ENCODE measurements around the gene MACROD2.

MACROD2 gene

DNA sequence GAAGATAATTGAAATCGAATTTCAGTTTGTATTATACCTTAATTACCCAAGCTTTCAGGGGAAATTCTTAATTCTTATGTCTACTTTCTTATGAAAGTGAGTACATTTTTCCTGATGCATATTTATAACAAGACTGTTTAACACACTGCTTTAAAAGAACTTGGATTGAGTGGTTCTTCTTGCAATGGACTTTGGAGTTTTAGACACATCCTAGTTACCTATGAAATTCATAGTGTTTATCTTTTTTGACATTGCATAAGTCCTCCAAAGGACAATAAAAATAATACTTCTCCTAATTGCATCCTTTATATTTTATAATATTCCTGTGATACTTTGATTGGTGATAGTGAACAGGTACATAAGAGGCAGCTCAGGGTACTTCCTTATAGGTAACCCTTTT lies 737.7 kb downstream of the MACROD2 start:
- H3K4me3 ChIP-seq (ENCODE audit: low read length): no peak overlapping the region
- no peak for TF ChIP-seq ZNF274 (IDR thresholded peaks at IDR 0.05; ENCODE audit: low read depth, low read length)

DNA sequence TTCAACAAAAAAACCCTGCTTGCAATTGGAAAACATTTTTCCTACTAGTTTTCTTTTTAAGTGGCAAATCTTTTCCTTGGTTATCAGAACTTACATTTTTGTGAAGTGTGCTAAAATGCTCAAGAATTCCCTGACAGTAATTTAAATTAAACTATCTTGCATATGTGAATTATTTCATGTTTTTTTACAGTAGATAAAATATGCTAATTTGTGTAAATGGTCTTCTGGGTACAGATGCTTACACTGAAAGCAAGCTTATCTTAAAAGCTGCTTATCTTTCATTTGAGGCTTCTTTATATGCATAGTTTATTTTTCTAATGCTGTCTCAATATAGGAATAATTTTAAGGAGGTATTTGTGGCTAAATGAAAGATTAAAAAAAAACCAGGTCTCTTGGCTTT lies 745.1 kb downstream of the MACROD2 start:
- no peak for TF ChIP-seq ZNF274 (IDR thresholded peaks at IDR 0.05; ENCODE audit: low read depth, low read length)
- H3K4me3 ChIP-seq (ENCODE audit: low read length): no peak overlapping the region

DNA sequence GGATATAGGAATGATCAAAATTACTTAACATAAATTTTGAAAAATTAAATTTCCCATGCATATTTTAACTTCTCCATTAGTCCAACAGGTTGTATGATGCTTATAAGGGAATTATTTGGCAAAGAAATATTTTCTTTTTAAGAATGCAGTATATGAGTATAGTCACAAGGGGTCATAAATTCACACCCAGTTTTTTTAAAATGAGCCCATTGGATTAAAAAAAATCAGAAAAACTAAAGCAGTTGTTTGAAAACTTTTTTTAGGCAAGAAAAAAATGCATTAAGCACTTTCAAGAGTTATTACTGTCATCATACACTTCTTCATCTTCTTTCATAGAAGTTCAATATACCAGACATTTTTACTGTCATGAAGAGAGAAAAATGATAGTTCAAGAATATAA lies 746.3 kb downstream of the MACROD2 start:
- no peak overlapping the region for H3K4me3 ChIP-seq (ENCODE audit: low read length)
- TF ChIP-seq ZNF274 (IDR thresholded peaks at IDR 0.05; ENCODE audit: low read depth, low read length): no peak

DNA sequence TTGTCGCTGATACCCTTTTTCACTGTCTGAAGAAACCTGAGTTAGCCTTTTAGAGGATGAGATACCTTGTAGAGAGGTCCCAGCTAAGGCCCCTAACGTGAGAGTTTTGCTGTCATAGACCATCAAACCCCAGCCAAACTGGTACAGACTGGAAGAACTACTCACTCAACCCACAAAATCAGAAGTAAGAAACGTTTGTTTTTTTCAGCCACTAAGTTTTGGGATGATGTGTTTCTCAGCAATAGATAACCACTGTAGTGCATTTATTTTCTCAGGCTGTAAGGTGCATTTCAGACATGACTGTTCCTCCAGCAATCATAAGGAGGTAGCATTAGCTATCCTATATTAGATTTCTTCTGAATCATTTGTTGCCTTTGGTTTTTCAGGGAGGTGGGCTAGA lies 749.4 kb downstream of the MACROD2 start:
- no peak for TF ChIP-seq ZNF274 (IDR thresholded peaks at IDR 0.05; ENCODE audit: low read depth, low read length)
- H3K4me3 ChIP-seq (ENCODE audit: low read length): no peak overlapping the region

- TF ChIP-seq ZNF274 (IDR thresholded peaks at IDR 0.05; ENCODE audit: low read depth, low read length): no peak
- H3K4me3 ChIP-seq (ENCODE audit: low read length): no peak overlapping the region
Measured at GRCh38 chr20:14745830-14746229, 750.5 kb downstream of the MACROD2 start.

GRCh38 chr20:14751191-14751590 lies 755.9 kb downstream of the MACROD2 start:
- no peak for TF ChIP-seq ZNF274 (IDR thresholded peaks at IDR 0.05; ENCODE audit: low read depth, low read length)

GRCh38 chr20:14757728-14758127 lies 762.4 kb downstream of the MACROD2 start:
- no peak overlapping the region for H3K4me3 ChIP-seq (ENCODE audit: low read length)
- no peak for TF ChIP-seq ZNF274 (IDR thresholded peaks at IDR 0.05; ENCODE audit: low read depth, low read length)

More at GRCh38 chr20:14751191-14751590, 755.9 kb downstream of the MACROD2 start:
- H3K4me3 ChIP-seq (ENCODE audit: low read length): no peak overlapping the region

DNA sequence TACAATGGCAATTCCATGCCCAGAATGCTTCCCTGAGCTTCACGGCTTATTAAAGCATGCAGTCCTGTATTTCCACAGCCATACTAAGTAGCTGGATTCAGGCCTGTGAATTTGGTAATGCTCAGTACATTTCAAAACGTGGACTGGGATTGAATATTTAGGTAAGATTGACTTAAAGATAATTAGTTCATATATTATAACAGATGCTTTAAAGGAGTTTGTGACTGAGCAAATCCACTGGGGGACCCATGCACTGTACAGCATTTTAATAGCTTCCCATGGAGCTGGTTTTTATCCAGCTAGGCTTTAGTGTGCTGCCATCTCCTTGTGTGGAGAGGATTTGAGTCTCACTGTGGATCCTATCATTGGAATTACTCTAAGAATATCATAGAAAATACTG lies 763.0 kb downstream of the MACROD2 start:
- no peak overlapping the region for H3K4me3 ChIP-seq (ENCODE audit: low read length)
- no peak for TF ChIP-seq ZNF274 (IDR thresholded peaks at IDR 0.05; ENCODE audit: low read depth, low read length)

DNA sequence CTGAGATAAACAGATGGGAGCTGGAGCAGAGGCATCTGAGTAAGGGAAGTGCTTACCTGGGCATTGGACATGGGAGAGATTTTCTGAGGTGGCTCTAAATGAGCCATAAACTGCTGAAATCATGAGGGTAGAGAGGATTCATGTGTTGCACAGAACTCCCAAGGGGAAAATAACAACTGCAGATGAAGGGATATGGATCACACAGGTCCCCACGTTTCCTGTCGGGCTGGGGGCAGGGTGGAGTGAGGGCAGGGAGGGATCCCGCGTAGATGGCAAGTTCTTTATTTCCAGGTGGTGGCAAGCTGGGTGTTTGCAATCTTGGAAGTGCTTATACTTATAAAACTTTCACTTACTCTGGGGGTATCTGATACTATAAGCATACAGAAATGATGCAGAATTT lies 764.7 kb downstream of the MACROD2 start:
- H3K4me3 ChIP-seq (ENCODE audit: low read length): no peak overlapping the region
- no peak for TF ChIP-seq ZNF274 (IDR thresholded peaks at IDR 0.05; ENCODE audit: low read depth, low read length)

- no peak for TF ChIP-seq ZNF274 (IDR thresholded peaks at IDR 0.05; ENCODE audit: low read depth, low read length)
- H3K4me3 ChIP-seq (ENCODE audit: low read length): no peak overlapping the region
Measured at GRCh38 chr20:14761903-14762302, 766.6 kb downstream of the MACROD2 start.

- TF ChIP-seq ZNF274 (IDR thresholded peaks at IDR 0.05; ENCODE audit: low read depth, low read length): no peak
Measured at GRCh38 chr20:14764511-14765369, 769.4 kb downstream of the MACROD2 start.

GRCh38 chr20:14765370-14765701 lies 770.0 kb downstream of the MACROD2 start:
- TF ChIP-seq ZNF274 (IDR thresholded peaks at IDR 0.05; ENCODE audit: low read depth, low read length): no peak
- no peak overlapping the region for H3K4me3 ChIP-seq (ENCODE audit: low read length)

More at GRCh38 chr20:14764511-14765369, 769.4 kb downstream of the MACROD2 start:
- no peak overlapping the region for H3K4me3 ChIP-seq (ENCODE audit: low read length)

- TF ChIP-seq ZNF274 (IDR thresholded peaks at IDR 0.05; ENCODE audit: low read depth, low read length): no peak
- no peak overlapping the region for H3K4me3 ChIP-seq (ENCODE audit: low read length)
Measured at GRCh38 chr20:14773486-14773885, 778.2 kb downstream of the MACROD2 start.

GRCh38 chr20:14775778-14776177 lies 780.5 kb downstream of the MACROD2 start:
- TF ChIP-seq ZNF274 (IDR thresholded peaks at IDR 0.05; ENCODE audit: low read depth, low read length): no peak
- no peak overlapping the region for H3K4me3 ChIP-seq (ENCODE audit: low read length)

DNA sequence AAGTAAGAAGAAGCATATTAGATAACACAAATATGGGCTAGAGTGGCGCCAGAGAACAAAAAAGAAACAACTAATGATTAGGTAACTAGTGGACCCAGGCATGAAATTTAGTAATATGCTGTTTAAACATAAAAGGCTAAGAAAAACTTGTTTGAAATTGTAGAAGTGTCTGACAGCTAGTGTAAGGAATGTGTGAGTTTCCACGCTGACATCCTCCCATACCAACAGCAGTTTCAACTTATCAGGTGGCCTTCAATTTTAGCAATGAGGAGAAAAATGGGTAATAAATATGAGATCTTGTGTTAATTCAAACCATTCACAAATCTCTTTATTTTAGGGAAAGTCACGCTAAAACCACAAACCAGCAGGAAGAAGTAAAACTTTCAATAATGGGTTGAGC lies 782.3 kb downstream of the MACROD2 start:
- no peak for TF ChIP-seq ZNF274 (IDR thresholded peaks at IDR 0.05; ENCODE audit: low read depth, low read length)
- H3K4me3 ChIP-seq (ENCODE audit: low read length): no peak overlapping the region

DNA sequence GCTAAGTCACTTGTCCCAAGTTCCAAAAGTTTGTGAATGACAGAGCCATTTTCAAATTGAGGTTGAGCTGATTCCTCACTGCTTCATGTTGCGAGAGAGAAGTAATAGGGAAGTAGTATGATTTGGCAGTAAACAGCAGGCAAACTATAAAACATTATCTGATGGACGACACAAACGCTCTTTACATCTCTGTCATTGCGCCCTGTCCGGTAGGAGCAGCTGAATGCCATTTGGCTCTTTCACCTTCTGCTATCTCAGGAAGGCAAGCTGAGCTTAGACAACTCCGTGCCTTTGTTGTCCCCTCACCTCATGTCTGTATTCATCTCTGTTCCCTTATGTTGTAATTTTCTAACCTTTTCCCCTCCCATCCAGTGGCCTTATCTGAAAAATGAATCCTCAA lies 782.8 kb downstream of the MACROD2 start:
- H3K4me3 ChIP-seq (ENCODE audit: low read length): no peak overlapping the region
- no peak for TF ChIP-seq ZNF274 (IDR thresholded peaks at IDR 0.05; ENCODE audit: low read depth, low read length)

Measured in GM08714 (cell line).